ENCODE data around the gene UNKL. TPM values are rescaled to one million over a fixed set of nuclear protein-coding genes. Genes with fewer than 3 reads are reported as not detected.

The UNKL gene
- total and polyA plus RNA-seq, 3 donors from 2014 or later: 23.7 to 49.9 (median 49.2) TPM

DNA sequence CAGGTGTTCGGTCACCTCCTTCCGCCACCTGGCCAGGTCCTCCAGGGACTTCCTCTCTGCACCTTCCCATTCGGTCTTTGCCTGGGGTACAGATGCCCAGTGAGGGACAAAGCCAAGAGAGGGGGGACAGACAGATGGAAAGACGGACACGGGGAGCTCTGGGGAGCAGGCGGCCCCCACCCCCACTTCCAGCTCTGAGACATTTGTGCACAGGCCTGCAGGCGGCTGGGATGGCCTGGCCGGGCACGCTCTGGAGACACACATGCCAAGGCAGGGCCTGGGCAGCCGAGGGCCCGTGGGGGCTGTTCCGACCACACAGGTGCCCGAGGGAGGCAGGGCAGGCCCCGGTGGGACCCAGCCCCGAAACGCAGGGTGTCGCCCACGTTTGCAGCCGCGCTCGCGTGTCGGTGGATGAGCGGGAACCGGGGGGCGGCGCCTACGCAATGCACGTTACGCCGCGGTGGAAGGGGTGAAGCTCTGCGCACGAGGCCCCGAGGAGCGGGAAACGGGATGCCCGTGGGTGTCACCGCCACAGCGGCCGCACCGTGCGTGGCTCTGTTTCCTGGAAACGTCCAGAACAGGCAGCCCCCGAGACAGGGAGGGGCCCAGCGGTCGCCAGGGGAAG is 22.3 kb upstream of the UNKL start:
- Histone ChIP-seq H3K27ac (no peak overlapping the region), H3K4me1 (no peaks in the 10 kb centered on the region), H3K4me3 (no peak overlapping the region), H3K27me3 (no peaks in the 10 kb centered on the region), H3K9me3 (no peaks in the 10 kb centered on the region), H3K36me3 (ENCODE audit: low read depth, missing control alignments) (no peaks in the 10 kb centered on the region)
- TF ChIP-seq, protein P1, sequence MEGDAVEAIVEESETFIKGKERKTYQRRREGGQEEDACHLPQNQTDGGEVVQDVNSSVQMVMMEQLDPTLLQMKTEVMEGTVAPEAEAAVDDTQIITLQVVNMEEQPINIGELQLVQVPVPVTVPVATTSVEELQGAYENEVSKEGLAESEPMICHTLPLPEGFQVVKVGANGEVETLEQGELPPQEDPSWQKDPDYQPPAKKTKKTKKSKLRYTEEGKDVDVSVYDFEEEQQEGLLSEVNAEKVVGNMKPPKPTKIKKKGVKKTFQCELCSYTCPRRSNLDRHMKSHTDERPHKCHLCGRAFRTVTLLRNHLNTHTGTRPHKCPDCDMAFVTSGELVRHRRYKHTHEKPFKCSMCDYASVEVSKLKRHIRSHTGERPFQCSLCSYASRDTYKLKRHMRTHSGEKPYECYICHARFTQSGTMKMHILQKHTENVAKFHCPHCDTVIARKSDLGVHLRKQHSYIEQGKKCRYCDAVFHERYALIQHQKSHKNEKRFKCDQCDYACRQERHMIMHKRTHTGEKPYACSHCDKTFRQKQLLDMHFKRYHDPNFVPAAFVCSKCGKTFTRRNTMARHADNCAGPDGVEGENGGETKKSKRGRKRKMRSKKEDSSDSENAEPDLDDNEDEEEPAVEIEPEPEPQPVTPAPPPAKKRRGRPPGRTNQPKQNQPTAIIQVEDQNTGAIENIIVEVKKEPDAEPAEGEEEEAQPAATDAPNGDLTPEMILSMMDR (IDR thresholded peaks at IDR 0.05): no peak
- TF ChIP-seq POLR2A (IDR thresholded peaks at IDR 0.05): no peak
- no peak for DNase-seq
- intact Hi-C loops (cut with DNase I; ENCODE audit: low total_unique reads): no loop called here
- 89 to 91% methylated on average over 24 to 47 of the region's 47 CpGs for WGBS, 2 donors

DNA sequence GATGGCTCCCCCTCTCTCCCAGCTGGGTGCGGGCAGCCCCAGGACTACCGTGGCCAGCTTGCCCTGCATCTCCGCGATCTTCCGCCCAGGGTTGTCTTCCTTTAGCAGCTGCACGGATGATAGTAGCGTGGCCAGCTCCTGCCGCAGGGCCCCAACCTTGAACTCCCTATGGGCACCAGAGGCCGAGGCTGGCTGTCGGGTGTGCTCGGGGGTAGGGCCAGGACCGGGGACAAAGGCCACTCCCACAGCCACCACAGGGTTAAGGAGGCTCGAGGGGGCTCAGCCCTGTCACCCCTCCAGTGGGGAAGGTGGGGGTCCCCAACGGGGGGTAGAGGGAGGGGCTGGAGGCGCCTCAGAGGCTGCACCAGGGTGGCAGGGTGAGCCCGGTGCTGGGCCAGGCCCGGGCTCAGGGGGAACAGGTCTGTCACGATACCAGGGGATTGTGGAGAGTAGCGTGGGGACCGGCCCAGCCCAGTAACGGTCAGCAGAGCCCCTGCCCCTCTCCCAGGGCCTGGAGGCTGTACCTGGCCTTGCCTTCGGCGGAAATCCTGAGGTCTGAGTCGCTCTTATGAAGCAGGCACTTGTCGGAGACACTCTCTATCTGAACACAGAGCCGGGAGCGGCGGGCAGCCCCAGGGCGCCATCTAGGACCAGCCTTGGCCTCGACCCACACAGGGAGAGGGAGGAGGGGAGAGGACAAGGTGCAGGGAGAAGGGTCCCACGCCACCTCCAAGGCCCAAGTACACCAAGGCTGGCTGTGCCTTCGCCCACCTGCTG is 21.6 kb upstream of the UNKL start:
- no peak for DNase-seq
- intact Hi-C loops (cut with DNase I; ENCODE audit: low total_unique reads): no loop called here
- Histone ChIP-seq H3K27me3 (no peaks in the 10 kb centered on the region), H3K9me3 (no peaks in the 10 kb centered on the region), H3K36me3 (ENCODE audit: low read depth, missing control alignments) (no peaks in the 10 kb centered on the region), H3K27ac (no peak overlapping the region), H3K4me1 (no peaks in the 10 kb centered on the region), H3K4me3 (no peak overlapping the region)
- TF ChIP-seq POLR2A (IDR thresholded peaks at IDR 0.05): no peak
- TF ChIP-seq, protein P1 (IDR thresholded peaks at IDR 0.05): no peak
- 80 to 82% methylated on average over 5 to 31 of the region's 32 CpGs for WGBS, 2 donors

GRCh38 chr16:1434644-1435592 is 20.4 kb upstream of the UNKL start:
- Histone ChIP-seq H3K4me1 (no peaks in the 10 kb centered on the region), H3K9me3 (no peaks in the 10 kb centered on the region), H3K4me3 (no peak overlapping the region), H3K27ac (no peak overlapping the region), H3K27me3 (no peaks in the 10 kb centered on the region), H3K36me3 (ENCODE audit: low read depth, missing control alignments) (no peaks in the 10 kb centered on the region)
- TF ChIP-seq POLR2A (IDR thresholded peaks at IDR 0.05): no peak
- TF ChIP-seq, protein P1 (IDR thresholded peaks at IDR 0.05): no peak
- 95 to 96% methylated on average over 13 to 40 of the region's 40 CpGs for WGBS, 2 donors
- intact Hi-C loops (cut with DNase I; ENCODE audit: low total_unique reads): no loop called here
- DNase-seq: no peak

DNA sequence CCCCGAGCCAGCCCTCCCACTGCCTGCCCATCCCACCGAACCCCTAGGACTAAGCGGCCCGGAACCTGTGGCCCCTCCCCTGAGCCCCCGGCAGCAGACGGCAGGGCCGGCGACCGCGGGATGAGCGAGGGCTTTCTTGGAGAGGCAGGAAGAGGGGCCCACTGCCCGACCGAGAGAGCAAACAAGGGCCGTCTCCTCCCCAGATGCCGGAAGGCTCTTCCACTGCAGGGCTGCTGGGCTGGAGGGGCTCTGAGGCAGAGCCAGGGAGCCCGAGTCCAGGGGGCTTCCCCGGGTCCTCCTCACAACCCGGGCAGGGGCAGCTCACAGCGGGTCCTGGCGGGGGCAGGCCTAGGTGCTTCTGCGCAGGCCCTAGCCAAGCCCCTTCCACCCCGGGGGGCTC is 19.3 kb upstream of the UNKL start:
- TF ChIP-seq, protein P1 (IDR thresholded peaks at IDR 0.05): no peak
- no peak for TF ChIP-seq POLR2A (IDR thresholded peaks at IDR 0.05)
- Histone ChIP-seq H3K27me3 (no peaks in the 10 kb centered on the region), H3K4me3 (no peak overlapping the region), H3K9me3 (no peaks in the 10 kb centered on the region), H3K27ac (no peak overlapping the region), H3K4me1 (no peaks in the 10 kb centered on the region), H3K36me3 (ENCODE audit: low read depth, missing control alignments) (no peaks in the 10 kb centered on the region)
- 57 to 64% methylated on average over 6 to 22 of the region's 22 CpGs for WGBS, 2 donors
- DNase-seq: no peak
- intact Hi-C loops (cut with DNase I; ENCODE audit: low total_unique reads): no loop called here
